GM18508 (cell line): ENCODE data around the gene ZEB1.
"Not testable (repeated sequence)": the region's sequence is repeated elsewhere in the genome, so short reads cannot be mapped to it uniquely, and the experiment has no call there.

Experiments used
- ATAC-seq: cut with Tn5 transposase; IDR thresholded peaks from one replicate; pipeline ENCODE4 v1.9.1; 2021; ENCODE audit warnings: moderate number of reproducible peaks; ENCODE audit not compliant: insufficient read depth, unreplicated experiment

Gene ZEB1

GRCh38 chr10:31412397-31412796, 93.4 kb downstream of the ZEB1 start:
- not testable (repeated sequence) for ATAC-seq

GRCh38 chr10:31413325-31413724, 94.3 kb downstream of the ZEB1 start:
- ATAC-seq: no peak

DNA sequence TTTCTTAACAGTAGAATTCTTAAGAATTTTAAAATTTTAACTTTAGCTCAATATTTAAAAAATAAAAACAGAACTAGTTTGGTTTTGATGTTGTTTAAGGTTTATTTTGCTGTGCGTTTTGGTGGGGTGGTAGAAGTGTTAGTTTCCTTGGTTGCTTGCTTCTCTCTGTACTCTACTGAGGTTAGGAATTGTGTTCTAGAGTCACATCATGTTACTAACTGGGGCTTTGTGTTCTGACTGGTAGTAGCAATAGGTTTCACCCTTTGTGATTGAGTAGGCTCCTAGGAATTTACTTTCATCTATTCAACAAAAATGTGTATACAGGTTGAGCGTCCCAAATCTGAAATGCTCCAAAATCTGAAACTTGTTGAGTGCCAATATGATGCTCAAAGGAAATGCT, 99.5 kb downstream of the ZEB1 start:
- no peak for ATAC-seq

DNA sequence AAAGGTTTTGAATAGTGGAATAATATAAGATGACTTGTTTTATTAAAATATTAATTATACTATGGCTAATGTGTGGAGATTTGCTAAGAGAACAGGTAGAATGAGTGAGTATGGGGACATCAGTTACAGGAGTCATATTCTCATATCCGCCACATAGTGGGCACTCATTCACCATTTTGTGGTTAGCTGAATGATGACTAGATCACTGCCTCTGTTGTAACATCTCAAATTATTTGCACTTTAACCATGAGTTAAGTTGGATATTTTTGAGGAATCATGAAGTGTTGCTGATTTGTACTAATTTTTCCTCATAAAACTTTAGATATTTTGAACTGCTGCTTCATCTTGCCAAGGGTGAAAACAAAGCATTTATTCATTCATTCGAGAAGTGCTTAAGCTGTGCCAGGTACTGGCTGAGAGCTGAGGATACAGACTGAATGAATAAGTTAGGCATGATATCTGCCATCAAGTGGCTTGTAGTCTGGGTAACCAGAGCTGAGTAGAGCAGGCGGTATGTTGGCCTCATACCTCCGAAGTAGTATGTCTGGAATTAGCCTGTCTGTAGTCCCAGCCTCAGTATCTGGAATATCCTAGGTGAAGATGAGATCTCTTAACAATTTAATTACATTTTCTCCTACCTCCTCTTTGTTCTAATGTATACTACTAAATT, 100.5 kb downstream of the ZEB1 start:
- no peak for ATAC-seq

DNA sequence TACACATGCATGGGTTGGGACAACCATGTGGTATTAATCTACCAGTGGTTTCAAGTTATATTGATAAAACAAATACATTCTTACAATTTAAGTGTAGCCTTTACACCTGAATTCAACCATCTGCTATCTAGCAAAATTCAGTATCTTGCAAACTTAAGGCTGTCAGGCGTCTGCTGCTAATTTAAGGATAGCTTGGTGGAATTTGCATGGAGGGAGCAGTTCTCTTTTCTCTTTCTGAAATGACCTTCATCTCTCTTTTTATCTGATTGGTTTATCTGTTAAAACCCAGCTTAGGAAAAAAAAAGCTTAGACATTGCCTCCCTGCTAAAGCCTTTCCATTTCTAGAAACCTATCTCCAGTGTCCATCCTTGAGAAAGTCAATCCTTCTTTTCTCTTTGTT, 102.3 kb downstream of the ZEB1 start:
- no peak for ATAC-seq

DNA sequence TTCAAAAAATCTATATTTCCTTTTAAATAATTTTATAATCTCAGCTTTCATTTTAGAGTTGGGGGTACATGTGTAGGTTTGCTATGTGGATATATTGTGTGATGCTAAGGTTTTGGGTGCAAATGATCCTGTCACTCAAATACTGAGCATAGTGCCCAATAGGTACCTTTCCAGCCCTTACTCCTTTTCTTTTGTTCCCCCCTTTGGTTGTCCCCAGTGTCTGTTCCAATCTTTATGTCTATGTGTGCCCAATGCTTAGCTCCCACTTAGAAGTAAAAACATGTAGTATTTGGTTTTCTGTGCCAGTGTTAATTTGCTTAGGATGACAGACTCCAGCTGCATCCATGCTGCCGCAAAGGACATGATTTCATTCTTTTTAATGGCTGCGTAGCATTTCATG, 103.6 kb downstream of the ZEB1 start:
- ATAC-seq: no peak

GRCh38 chr10:31424473-31424872, 105.5 kb downstream of the ZEB1 start:
- no peak for ATAC-seq

DNA sequence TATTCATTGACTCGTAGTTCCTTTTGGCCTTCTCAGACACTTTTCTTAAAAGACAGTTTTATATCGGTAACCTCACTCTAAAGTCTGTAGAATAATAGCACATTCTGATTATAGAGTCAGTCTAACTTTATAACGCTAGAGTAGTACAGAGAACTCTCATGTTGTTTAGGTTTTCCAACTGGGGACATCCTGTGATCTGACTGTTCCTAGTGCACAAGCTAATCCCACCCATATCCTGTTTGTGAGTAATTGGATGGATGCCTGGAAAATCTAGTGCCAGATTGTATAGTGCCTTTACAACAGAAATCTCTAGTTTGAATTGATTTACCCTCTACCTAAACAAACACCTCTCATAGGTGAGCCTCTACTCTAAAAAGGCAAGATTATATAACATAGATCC, 107.4 kb downstream of the ZEB1 start:
- no peak for ATAC-seq

DNA sequence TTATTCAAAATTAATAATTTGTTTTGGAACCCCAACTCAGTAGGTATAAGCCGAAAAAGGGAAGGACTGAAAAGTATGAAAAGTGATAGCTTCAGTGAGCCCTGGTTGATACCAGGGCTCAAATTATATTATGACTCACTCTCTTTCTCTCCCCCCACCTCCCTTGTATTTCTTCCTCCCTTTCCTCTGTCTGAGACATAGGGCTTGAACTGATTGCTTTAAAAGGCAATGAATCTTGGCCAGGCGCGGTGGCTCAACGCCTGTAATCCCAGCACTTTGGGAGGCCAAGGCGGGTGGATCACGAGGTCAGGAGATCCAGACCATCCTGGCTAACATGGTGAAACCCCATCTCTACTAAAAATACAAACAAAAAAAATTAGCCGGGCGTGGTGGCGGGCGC, 108.3 kb downstream of the ZEB1 start:
- ATAC-seq: not testable (repeated sequence)

GRCh38 chr10:31428499-31428898, 109.5 kb downstream of the ZEB1 start:
- ATAC-seq: not testable (repeated sequence)

DNA sequence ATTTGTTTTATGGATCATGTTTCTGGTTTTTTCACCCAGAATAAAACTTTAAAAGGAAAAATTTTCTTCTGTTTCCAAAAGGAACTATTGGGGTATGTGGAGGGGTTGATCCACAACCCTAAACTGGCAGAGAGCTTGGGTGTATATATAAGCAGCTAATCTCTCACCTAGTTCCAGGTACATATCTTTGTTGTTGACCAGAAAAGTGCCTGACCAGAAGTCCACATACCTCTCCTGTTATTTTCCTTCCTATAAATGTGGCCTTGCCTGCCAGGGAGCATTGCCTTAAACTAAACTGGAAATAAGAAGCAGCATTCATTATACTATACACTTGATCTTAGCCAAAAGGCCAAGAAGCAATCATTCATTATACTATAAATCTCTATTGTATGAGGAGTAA, 112.0 kb downstream of the ZEB1 start:
- no peak for ATAC-seq

DNA sequence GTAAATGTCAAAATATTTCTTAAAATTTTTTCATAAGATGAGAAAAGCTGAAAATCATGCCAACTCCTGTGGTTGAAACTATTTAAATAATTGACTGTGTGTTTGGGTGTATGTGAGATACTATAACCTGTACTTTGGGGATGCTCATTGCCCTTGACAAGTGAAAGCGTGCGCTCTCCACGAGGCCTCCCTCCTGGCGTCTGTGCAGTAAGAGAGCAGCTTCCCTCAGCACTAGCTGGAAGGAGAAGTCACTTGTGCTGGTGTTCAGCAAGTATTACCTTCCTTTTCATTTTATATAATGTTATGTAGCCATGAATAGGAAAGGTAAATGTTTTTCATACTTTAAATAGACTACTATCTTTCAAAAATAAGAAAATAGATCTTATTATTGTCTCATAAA, 118.9 kb downstream of the ZEB1 start:
- no peak for ATAC-seq

DNA sequence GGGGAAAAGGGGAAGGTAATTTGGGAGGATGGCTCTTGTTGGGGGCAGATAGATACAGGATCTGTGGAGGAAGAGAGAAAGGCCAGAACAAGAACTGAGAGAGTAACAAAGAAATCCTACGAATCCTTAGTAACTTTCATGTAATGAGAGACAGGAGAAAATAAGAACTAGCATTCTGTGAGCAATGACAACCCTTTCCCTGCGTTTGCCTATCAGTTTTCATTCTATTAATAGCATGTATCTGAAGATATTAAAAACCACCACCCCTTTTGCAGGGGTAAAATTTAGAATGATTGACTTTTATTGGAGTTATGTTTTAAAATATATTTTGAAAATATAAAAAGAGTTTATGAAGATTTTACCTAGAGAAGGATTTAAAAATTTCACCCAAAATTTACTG, 132.8 kb downstream of the ZEB1 start:
- ATAC-seq: no peak

DNA sequence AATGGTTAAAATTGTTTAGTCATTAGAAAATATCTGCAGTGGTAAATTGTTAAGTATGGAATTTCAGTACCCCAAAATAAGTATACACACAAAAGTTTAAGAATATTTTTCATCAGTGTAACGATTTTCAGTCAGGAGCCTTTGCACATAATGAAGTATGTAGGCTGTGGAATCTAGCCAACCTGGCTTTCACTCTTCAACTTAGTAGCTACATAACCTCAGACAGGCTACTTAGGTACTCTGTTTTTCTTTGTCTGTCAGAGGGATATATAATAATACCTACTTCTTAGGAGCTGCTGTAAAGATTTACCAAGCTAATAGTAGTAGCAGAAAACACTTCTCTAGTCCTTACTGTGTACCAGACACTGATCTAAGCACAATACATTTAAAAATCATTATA, 137.5 kb downstream of the ZEB1 start:
- no peak for ATAC-seq

GRCh38 chr10:31457858-31458257, 138.8 kb downstream of the ZEB1 start:
- no peak for ATAC-seq

- no peak for ATAC-seq
Observed at GRCh38 chr10:31458974-31459373, 140.0 kb downstream of the ZEB1 start.

GRCh38 chr10:31460242-31460641, 141.2 kb downstream of the ZEB1 start:
- no peak for ATAC-seq

GRCh38 chr10:31464552-31464951, 145.5 kb downstream of the ZEB1 start:
- ATAC-seq: no peak

DNA sequence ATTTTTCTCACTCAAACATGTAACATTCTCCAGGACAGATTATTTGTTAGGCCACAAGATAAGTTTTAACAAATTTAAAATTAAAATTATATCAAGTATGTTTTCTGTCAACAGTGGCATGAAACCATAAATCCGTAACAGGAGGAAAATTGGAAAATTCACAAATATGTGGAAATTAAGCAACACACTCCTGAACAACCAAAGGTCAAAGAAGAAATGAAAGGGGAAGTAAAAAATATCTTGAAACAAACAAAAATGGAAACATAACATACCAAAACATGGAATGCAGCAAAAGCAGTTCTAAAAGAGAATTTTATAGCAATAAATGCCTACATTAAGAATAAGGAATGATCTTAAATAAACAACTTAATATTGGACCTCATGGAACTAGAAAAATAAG, 147.3 kb downstream of the ZEB1 start:
- ATAC-seq: no peak

GRCh38 chr10:31467791-31468535, 148.9 kb downstream of the ZEB1 start:
- no peak for ATAC-seq

DNA sequence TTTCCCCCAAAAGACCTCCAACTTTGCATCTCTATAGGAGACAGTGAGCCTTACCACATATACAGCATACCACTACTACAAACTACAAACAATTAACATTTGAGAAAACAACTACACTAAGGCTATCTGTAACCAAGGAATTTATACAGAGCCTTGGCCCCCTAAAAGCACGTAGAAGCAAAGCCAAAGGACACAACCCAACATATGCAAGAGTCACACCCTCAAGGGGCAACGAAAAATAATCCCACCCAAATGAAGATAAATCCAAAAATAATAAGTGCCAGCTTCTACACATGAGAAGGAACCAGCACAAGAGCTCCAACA, 149.5 kb downstream of the ZEB1 start:
- ATAC-seq: no peak

- no peak for ATAC-seq
Observed at GRCh38 chr10:31475519-31475918, 156.5 kb downstream of the ZEB1 start.
